ENCODE measurements around the gene PPP1R14D. TPM values are rescaled to one million over a fixed set of nuclear protein-coding genes. Genes with fewer than 3 reads are reported as not detected.

The PPP1R14D gene
- total RNA-seq, 4 donors from 2014 or later = not detected

GRCh38 chr15:40858706-40859105 lies 30.2 kb upstream of the PPP1R14D start:
- DNase-seq (ENCODE audit: low spot score) (no peak), ATAC-seq (ENCODE audit: low FRiP score) (peak; percentile 30)
- no peak for TF ChIP-seq CTCF (IDR thresholded peaks at IDR 0.05)

GRCh38 chr15:40857601-40858341 lies 29.3 kb upstream of the PPP1R14D start:
- peak; percentile 79 for ATAC-seq (ENCODE audit: low FRiP score)
- peak; percentile 68 for DNase-seq (ENCODE audit: low spot score)
- peak in 2 of 3 donors; percentile 59 to 71 for TF ChIP-seq CTCF (IDR thresholded peaks at IDR 0.05)

- TF ChIP-seq CTCF (IDR thresholded peaks at IDR 0.05) = no peak
- ATAC-seq (ENCODE audit: low FRiP score) (no peak), DNase-seq (ENCODE audit: low spot score) (no peak)
These were observed 28.2 kb upstream of the PPP1R14D start for GRCh38 chr15:40856746-40857145.

GRCh38 chr15:40855706-40856234 lies 27.3 kb upstream of the PPP1R14D start:
- no peak for ATAC-seq (ENCODE audit: low FRiP score)

GRCh38 chr15:40854161-40854560 lies 25.7 kb upstream of the PPP1R14D start:
- ATAC-seq (ENCODE audit: low FRiP score) (no peak), DNase-seq (ENCODE audit: low spot score) (no peak)
- TF ChIP-seq CTCF (IDR thresholded peaks at IDR 0.05) = no peak

More at GRCh38 chr15:40855706-40856234, 27.3 kb upstream of the PPP1R14D start:
- no peak for TF ChIP-seq CTCF (IDR thresholded peaks at IDR 0.05)
- no peak for DNase-seq (ENCODE audit: low spot score)

- DNase-seq (ENCODE audit: low spot score) (no peak), ATAC-seq (ENCODE audit: low FRiP score) (no peak)
- no peak for TF ChIP-seq CTCF (IDR thresholded peaks at IDR 0.05)
These were observed 24.9 kb upstream of the PPP1R14D start for GRCh38 chr15:40853241-40853890.

All from omental fat pad (tissue), 4 donors.